GM12875 (cell line): ENCODE measurements around the gene SSBP2.
"Not testable (repeated sequence)": the region's sequence is repeated elsewhere in the genome, so short reads cannot be mapped to it uniquely, and the experiment has no call there.

Experiments
- H3K4me3 ChIP-seq: one replicate; pipeline ENCODE4 v1.5.1; 2011; ENCODE audit warnings: low read depth, low read length, control low read depth
- TF ChIP-seq, protein P1 (sequence below): IDR thresholded peaks from 2 replicates; pipeline ENCODE4 v1.5.1; 2011; ENCODE audit warnings: low read depth, mild to moderate bottlenecking, control low read depth, inconsistent platforms, low read length, moderate library complexity, borderline replicate concordance; ENCODE audit not compliant: insufficient read depth

The SSBP2 gene

DNA sequence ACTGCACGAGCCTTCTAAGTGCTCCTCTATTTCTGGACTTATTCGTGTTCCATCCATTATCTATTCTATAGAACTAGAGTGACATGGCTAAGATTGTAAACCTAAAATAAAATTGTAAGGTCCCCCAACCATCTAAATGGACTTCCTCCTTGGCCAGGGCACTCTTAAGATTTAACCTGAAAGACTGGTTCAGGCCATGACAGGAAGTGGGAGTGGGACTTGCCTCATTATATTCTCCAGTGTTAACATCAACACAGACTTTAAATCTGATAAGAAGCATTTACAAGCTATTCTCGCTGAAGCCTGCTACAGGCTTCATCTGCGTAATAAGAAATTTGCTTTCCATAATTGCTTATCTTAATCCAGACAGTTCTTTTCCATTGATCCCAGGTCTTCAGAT, 117.0 kb downstream of the SSBP2 start:
- TF ChIP-seq, protein P1, sequence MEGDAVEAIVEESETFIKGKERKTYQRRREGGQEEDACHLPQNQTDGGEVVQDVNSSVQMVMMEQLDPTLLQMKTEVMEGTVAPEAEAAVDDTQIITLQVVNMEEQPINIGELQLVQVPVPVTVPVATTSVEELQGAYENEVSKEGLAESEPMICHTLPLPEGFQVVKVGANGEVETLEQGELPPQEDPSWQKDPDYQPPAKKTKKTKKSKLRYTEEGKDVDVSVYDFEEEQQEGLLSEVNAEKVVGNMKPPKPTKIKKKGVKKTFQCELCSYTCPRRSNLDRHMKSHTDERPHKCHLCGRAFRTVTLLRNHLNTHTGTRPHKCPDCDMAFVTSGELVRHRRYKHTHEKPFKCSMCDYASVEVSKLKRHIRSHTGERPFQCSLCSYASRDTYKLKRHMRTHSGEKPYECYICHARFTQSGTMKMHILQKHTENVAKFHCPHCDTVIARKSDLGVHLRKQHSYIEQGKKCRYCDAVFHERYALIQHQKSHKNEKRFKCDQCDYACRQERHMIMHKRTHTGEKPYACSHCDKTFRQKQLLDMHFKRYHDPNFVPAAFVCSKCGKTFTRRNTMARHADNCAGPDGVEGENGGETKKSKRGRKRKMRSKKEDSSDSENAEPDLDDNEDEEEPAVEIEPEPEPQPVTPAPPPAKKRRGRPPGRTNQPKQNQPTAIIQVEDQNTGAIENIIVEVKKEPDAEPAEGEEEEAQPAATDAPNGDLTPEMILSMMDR = no peak
- no peak overlapping the region for H3K4me3 ChIP-seq

DNA sequence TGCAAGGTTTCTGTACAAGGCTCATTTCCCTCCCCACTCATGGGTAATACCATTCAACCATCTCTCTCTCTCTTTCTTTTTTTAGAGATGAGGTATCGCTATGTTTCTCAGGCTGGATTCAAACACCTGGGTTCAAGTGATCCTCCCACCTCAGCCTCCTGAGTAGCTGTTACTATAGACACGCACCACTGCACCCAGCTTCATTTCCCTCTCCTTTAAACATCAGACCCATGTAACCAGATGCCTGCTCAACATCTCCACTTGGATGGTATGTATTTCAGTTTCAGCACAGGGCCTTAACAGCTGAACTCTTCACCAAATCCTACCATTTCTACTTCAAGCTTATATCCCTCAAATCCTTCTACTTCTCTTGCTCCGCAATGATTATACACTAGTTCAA, 117.4 kb downstream of the SSBP2 start:
- H3K4me3 ChIP-seq = no peak overlapping the region
- TF ChIP-seq, protein P1 = no peak

DNA sequence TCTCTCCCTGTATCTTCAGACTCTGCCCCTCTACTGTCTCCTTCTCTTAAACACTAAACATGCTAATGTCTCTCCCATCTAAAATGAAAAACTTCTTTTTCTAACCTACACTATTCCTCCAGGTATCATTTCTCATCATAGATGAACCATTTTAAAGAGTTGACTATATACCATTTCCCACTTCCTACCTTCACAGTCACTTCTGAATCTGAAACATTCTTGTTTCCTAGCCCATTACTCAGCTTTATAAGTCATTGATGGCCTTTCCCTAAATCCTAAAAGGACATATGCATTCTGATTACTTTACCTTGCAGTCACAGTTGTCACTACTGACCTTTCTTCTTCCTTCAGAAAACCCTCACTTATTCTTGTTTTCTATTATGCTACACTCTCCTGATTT, 118.2 kb downstream of the SSBP2 start:
- H3K4me3 ChIP-seq = no peak overlapping the region
- TF ChIP-seq, protein P1 = no peak

DNA sequence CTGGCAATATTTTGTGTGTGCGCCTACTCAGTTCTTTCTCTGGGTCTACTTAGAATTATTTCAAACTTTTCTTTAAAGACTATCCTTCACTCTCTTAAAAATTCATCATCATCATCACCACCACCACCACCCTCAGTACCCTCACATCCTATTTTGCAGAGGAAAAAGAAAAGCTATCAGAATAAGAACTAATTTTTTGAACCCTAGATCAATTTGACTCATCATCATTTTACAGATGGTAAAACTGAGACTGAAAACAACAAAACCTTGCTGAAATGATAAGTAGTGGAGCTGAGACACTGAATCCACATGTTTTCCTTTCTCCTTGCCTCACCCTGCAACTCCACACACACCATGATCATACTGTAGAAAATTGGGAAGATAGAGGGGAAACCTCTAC, 119.3 kb downstream of the SSBP2 start:
- TF ChIP-seq, protein P1 = no peak
- H3K4me3 ChIP-seq = no peak overlapping the region

DNA sequence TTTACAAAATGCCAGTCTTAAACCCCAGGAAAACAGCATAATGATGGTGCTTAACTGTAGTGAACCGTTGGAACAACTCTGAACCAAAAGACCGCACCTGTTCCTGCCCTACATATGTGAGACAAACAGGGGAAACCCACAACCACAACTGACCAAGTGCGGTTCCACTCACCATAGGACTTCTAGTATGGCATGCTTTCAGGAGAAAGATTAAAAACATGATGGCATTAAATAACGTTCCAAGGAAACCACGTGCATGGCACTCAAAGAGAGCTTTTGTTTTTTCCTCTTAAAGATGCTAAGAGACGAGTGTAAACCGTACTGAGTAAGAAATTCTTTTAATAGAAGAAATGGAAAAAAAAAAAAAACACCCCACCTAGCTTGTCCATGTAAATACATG, 119.8 kb downstream of the SSBP2 start:
- TF ChIP-seq, protein P1 = no peak
- no peak overlapping the region for H3K4me3 ChIP-seq

DNA sequence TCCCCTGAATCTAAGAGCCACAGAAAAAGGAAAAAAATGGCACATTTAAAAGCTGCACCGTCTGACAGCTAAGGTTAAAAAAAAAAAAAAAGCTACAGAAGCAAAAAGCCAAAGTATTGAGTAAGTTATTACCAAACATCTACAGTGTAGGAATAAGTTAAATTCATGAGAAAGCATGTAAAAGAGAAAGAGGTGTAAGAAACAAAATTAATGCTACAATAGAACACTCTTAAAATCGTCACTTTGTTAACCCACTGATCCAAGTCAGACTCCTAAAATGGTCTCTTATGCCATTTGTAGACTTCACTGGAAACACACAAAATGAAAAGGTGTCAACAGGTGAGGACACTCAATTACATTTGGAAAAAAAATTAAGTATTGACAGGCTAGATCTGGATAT, 120.2 kb downstream of the SSBP2 start:
- TF ChIP-seq, protein P1 = no peak
- no peak overlapping the region for H3K4me3 ChIP-seq

DNA sequence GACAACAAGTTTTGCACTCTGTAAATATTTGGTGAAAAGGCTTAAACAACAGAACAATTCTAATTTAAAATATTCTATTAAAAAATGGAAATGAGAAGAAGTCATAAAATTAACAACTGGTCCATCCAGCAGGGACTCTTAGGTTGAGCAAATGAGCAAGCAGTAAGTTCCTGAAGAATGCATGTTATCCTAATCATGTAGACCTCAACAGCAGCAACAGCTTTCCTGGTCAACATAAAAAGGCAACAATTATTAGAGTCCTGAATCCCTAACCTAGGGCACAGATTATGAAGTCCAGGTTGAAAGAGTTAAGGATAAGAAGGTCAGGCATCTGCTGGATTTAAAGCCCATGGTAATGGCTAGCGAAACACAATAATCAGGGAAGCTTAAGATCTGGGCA, 120.9 kb downstream of the SSBP2 start:
- TF ChIP-seq, protein P1 = no peak
- no peak overlapping the region for H3K4me3 ChIP-seq

DNA sequence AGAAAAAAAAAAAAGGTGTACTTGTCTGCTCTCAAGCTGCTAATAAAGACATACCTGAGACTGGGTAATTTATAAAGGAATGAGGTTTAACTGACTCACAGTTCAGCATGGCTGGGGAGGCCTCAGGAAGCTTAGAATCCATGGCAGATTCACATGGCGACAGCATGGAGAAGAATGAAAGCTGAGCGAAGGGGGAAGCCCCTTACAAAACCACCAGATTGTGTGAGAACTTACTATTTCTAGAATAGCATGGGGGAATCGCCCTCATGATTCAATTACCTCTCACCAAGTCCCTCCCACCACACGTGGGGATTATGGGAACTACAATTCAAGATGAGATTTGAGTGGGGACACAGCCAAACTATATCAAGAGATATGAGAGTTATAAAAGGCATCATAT, 122.8 kb downstream of the SSBP2 start:
- not testable (repeated sequence) for H3K4me3 ChIP-seq
